ENCODE measurements around the gene LSM14A.

Gene LSM14A

GRCh38 chr19:34254698-34255432, 82.6 kb downstream of the LSM14A start (continued):
- TF ChIP-seq ZNF280D (tag by site-specific recombination; IDR thresholded peaks at IDR 0.05) (no peak), SCRT2 (tag by site-specific recombination; IDR thresholded peaks at IDR 0.05) (no peak), ZNF423 (tag by site-specific recombination; IDR thresholded peaks at IDR 0.05) (no peak), ZNF670 (tag by site-specific recombination; IDR thresholded peaks at IDR 0.05; ENCODE audit: low read depth) (no peak), ZIC2 (tag by site-specific recombination; IDR thresholded peaks at IDR 0.05) (peak; percentile 13; the same call in 1 of the 2 replicates), ZNF660 (tag by site-specific recombination; IDR thresholded peaks at IDR 0.05) (peak; percentile 90), PATZ1 (tag by site-specific recombination; IDR thresholded peaks at IDR 0.05) (peak; percentile 47; the same call in 1 of the 2 replicates), ZNF335 (tag by site-specific recombination; conservative IDR thresholded peaks at IDR 0.05) (peak; percentile 94), ZBTB21 (tag by site-specific recombination; IDR thresholded peaks at IDR 0.05) (no peak), ZNF544 (tag by site-specific recombination; IDR thresholded peaks at IDR 0.05) (no peak), ZNF596 (tag by site-specific recombination; IDR thresholded peaks at IDR 0.05) (peak; percentile 63; the same call in 1 of the 2 replicates), ZNF747 (tag by site-specific recombination; IDR thresholded peaks at IDR 0.05) (no peak), ZSCAN30 (tag by site-specific recombination; IDR thresholded peaks at IDR 0.05) (peak; percentile 94), ZBTB48 (tag by site-specific recombination; IDR thresholded peaks at IDR 0.05) (peak; percentile 61), ZNF366 (tag by site-specific recombination; conservative IDR thresholded peaks at IDR 0.05) (no peak), ZNF600 (tag by site-specific recombination; IDR thresholded peaks at IDR 0.05) (peak; percentile 48; the same call in 1 of the 2 replicates), ZSCAN23 (tag by site-specific recombination; IDR thresholded peaks at IDR 0.05) (no peak), ZBTB20 (tag by site-specific recombination; IDR thresholded peaks at IDR 0.05) (peak; percentile 90), YY1 (tag by site-specific recombination; IDR thresholded peaks at IDR 0.05) (peak; percentile 26; the same call in 1 of the 2 replicates), ZNF704 (tag by site-specific recombination; IDR thresholded peaks at IDR 0.05) (no peak), ZNF558 (tag by site-specific recombination; IDR thresholded peaks at IDR 0.05) (no peak), ZBTB8A (tag by site-specific recombination; IDR thresholded peaks at IDR 0.05) (peak; percentile 77), ZNF449 (tag by site-specific recombination; IDR thresholded peaks at IDR 0.05) (0 out of 2 replicates have a peak, but pooled peaks have one; percentile 22), ZNF146 (tag by site-specific recombination; IDR thresholded peaks at IDR 0.05) (no peak), SP7 (tag by site-specific recombination; IDR thresholded peaks at IDR 0.05) (peak; percentile 18; the same call in 1 of the 2 replicates)
